ENCODE data around the gene ZNF687.

- TF ChIP-seq TP53 (CRISPR knock-in tag; IDR thresholded peaks at IDR 0.05) (no peak), FOXS1 (CRISPR knock-in tag; IDR thresholded peaks at IDR 0.05) (no peak), CBX2 (IDR thresholded peaks at IDR 0.05; ENCODE audit: borderline replicate concordance, low read depth) (no peak), ZC3H11A (IDR thresholded peaks at IDR 0.05) (no peak), RFX5 (IDR thresholded peaks at IDR 0.05) (no peak), NR3C1 (IDR thresholded peaks at IDR 0.05) (no peak), CEBPB (IDR thresholded peaks at IDR 0.05) (no peak), BHLHE40 (IDR thresholded peaks at IDR 0.05; ENCODE audit: low read depth, low read length) (no peak), POLR2A (IDR thresholded peaks at IDR 0.05; ENCODE audit: low read length) (no peak), JUN (IDR thresholded peaks at IDR 0.05) (no peak), SMC3 (IDR thresholded peaks at IDR 0.05) (no peak)
- TF ChIP-seq, protein P1, sequence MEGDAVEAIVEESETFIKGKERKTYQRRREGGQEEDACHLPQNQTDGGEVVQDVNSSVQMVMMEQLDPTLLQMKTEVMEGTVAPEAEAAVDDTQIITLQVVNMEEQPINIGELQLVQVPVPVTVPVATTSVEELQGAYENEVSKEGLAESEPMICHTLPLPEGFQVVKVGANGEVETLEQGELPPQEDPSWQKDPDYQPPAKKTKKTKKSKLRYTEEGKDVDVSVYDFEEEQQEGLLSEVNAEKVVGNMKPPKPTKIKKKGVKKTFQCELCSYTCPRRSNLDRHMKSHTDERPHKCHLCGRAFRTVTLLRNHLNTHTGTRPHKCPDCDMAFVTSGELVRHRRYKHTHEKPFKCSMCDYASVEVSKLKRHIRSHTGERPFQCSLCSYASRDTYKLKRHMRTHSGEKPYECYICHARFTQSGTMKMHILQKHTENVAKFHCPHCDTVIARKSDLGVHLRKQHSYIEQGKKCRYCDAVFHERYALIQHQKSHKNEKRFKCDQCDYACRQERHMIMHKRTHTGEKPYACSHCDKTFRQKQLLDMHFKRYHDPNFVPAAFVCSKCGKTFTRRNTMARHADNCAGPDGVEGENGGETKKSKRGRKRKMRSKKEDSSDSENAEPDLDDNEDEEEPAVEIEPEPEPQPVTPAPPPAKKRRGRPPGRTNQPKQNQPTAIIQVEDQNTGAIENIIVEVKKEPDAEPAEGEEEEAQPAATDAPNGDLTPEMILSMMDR (IDR thresholded peaks at IDR 0.05) = no peak
- TF ChIP-seq, protein P2, sequence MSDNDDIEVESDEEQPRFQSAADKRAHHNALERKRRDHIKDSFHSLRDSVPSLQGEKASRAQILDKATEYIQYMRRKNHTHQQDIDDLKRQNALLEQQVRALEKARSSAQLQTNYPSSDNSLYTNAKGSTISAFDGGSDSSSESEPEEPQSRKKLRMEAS (IDR thresholded peaks at IDR 0.05) = no peak
Observed at GRCh38 chr1:151313501-151313900, 31.4 kb downstream of the ZNF687 start.
